GM12874 (cell line): ENCODE results near the gene TAC4.

ENCODE experiments used
- CTCF ChIP-seq: IDR thresholded peaks from 2 replicates; pipeline ENCODE4 v1.5.1; 2011; ENCODE audit warnings: low read depth, mild to moderate bottlenecking, control low read depth, low read length, moderate library complexity; ENCODE audit not compliant: insufficient read depth

The TAC4 gene

GRCh38 chr17:49819651-49820050, 28.2 kb downstream of the TAC4 start:
- no peak for TF ChIP-seq CTCF

- no peak for TF ChIP-seq CTCF
Observed at GRCh38 chr17:49819138-49819537, 28.7 kb downstream of the TAC4 start.

GRCh38 chr17:49817993-49818392, 29.9 kb downstream of the TAC4 start:
- no peak for TF ChIP-seq CTCF

- no peak for TF ChIP-seq CTCF
Observed at GRCh38 chr17:49815761-49816281, 32.0 kb downstream of the TAC4 start.

- TF ChIP-seq CTCF, result no peak
Observed at GRCh38 chr17:49814781-49815529, 32.9 kb downstream of the TAC4 start.

- TF ChIP-seq CTCF, result no peak
Observed at GRCh38 chr17:49809056-49809455, 38.8 kb downstream of the TAC4 start.

GRCh38 chr17:49798738-49799137, 49.1 kb downstream of the TAC4 start:
- TF ChIP-seq CTCF, result no peak
